Trophoblast cell (in vitro differentiated cells and primary cell): ENCODE measurements around the gene RAD51B.

Experiments
- DNase-seq, 2 donors: peaks; one replicate each; pipeline ENCODE4 v3.0.0-alpha.2; 2016
- H2AFZ ChIP-seq: 2 replicates; pipeline ENCODE4 v1.6.1; 2013; ENCODE audit warnings: low read length, moderate library complexity, mild to moderate bottlenecking; ENCODE audit not compliant: insufficient read depth, poor library complexity
- H2AK5ac ChIP-seq: 2 replicates; pipeline ENCODE4 v1.6.1; 2013; ENCODE audit warnings: mild to moderate bottlenecking, low read length
- H2BK120ac ChIP-seq: 2 replicates; pipeline ENCODE4 v1.6.1; 2013; ENCODE audit warnings: low read length, mild to moderate bottlenecking, moderate library complexity; ENCODE audit not compliant: insufficient read depth, poor library complexity
- H2BK12ac ChIP-seq: 2 replicates; pipeline ENCODE4 v1.6.1; 2013; ENCODE audit warnings: mild to moderate bottlenecking, low read length, moderate library complexity
- H2BK5ac ChIP-seq: 2 replicates; pipeline ENCODE4 v1.6.1; 2013; ENCODE audit warnings: low read length, low read depth, moderate library complexity, mild to moderate bottlenecking; ENCODE audit not compliant: poor library complexity
- H3K14ac ChIP-seq: 2 replicates; pipeline ENCODE4 v1.6.1; 2013; ENCODE audit warnings: mild to moderate bottlenecking, low read length
- H3K18ac ChIP-seq: 2 replicates; pipeline ENCODE4 v1.6.1; 2013; ENCODE audit warnings: mild to moderate bottlenecking, low read length
- H3K23ac ChIP-seq: 2 replicates; pipeline ENCODE4 v1.6.1; 2013; ENCODE audit warnings: low read length
- H3K27ac ChIP-seq: 2 replicates; pipeline ENCODE4 v1.5.1; 2013; ENCODE audit warnings: low read depth, mild to moderate bottlenecking, inconsistent platforms, low read length, moderate library complexity
- H3K27me3 ChIP-seq: 2 replicates; pipeline ENCODE4 v1.6.1; 2013; ENCODE audit warnings: inconsistent platforms, mild to moderate bottlenecking, low read length, moderate library complexity; ENCODE audit not compliant: insufficient read depth
- H3K36me3 ChIP-seq, 2 experiments: 1 replicate in 1 of 2; 2 replicates in 1 of 2; pipeline ENCODE4 v1.6.1; 2013; ENCODE audit warnings: low read length in 2 of 2, mild to moderate bottlenecking in 2 of 2, moderate library complexity in 1 of 2; ENCODE audit not compliant: insufficient read depth in 2 of 2, control insufficient read depth in 1 of 2
- H3K4ac ChIP-seq: 2 replicates; pipeline ENCODE4 v1.6.1; 2013; ENCODE audit warnings: low read depth, mild to moderate bottlenecking, low read length, moderate library complexity
- H3K4me1 ChIP-seq, 2 experiments: 1 replicate in 1 of 2; 2 replicates in 1 of 2; pipeline ENCODE4 v1.6.1; 2013; ENCODE audit warnings: low read length in 2 of 2, mild to moderate bottlenecking in 2 of 2, moderate library complexity in 1 of 2; ENCODE audit not compliant: insufficient read depth in 2 of 2, control insufficient read depth in 1 of 2
- H3K4me2 ChIP-seq: 2 replicates; pipeline ENCODE4 v1.6.1; 2013; ENCODE audit warnings: inconsistent platforms, mild to moderate bottlenecking, low read length, moderate library complexity
- H3K4me3 ChIP-seq: 2 replicates; pipeline ENCODE4 v1.5.1; 2013; ENCODE audit warnings: mild to moderate bottlenecking, low read depth, low read length, inconsistent platforms
- H3K79me1 ChIP-seq: one replicate; pipeline ENCODE4 v1.6.1; 2013; ENCODE audit warnings: low read length
- H3K79me2 ChIP-seq: 2 replicates; pipeline ENCODE4 v1.6.1; 2013; ENCODE audit warnings: low read length, mild to moderate bottlenecking; ENCODE audit not compliant: control insufficient read depth, insufficient read depth, poor library complexity
- H3K9ac ChIP-seq: 2 replicates; pipeline ENCODE4 v1.6.1; 2013; ENCODE audit warnings: mild to moderate bottlenecking, low read length
- H3K9me3 ChIP-seq: 2 replicates; pipeline ENCODE4 v1.6.1; 2013; ENCODE audit warnings: low read depth, mild to moderate bottlenecking, control low read depth, inconsistent platforms, low read length; ENCODE audit not compliant: insufficient read depth
- H4K12ac ChIP-seq: 2 replicates; pipeline ENCODE4 v1.6.1; 2013; ENCODE audit warnings: low read depth, mild to moderate bottlenecking, low read length, moderate library complexity
- H4K8ac ChIP-seq: 2 replicates; pipeline ENCODE4 v1.6.1; 2013; ENCODE audit warnings: low read depth, mild to moderate bottlenecking, low read length, moderate library complexity
- H4K91ac ChIP-seq: one replicate; pipeline ENCODE4 v1.6.1; 2013; ENCODE audit warnings: low read depth, mild to moderate bottlenecking, low read length, moderate library complexity
- WGBS: extraction: QIAGEN DNeasy Blood & Tissue Kit; methylation state at CpG from one replicate; pipeline ENCODE4 v1.1.7; 2013; ENCODE audit warnings: missing lambda C conversion rate; ENCODE audit not compliant: insufficient read length, insufficient coverage; ENCODE audit errors: extremely low coverage; 5-methylcytosine and 5-hydroxymethylcytosine counted together

The RAD51B gene

GRCh38 chr14:68020493-68020892 is 200.9 kb downstream of the RAD51B start:
- H4K91ac ChIP-seq: no peak overlapping the region
- no peaks in the 10 kb centered on the region for H3K79me2 ChIP-seq
- no peak overlapping the region for H2AFZ ChIP-seq
- no peak overlapping the region for H2BK5ac ChIP-seq
- no CpG with 5 or more reads among the region's 1 CpG for WGBS
- no peak overlapping the region for H3K27ac ChIP-seq
- no peaks in the 10 kb centered on the region for H3K4me1 ChIP-seq
- no peak overlapping the region for H3K18ac ChIP-seq
- H4K8ac ChIP-seq: no peak overlapping the region
- no peak for DNase-seq
- H3K9me3 ChIP-seq: no peaks in the 10 kb centered on the region
- no peak overlapping the region for H3K4me2 ChIP-seq
- no peak overlapping the region for H2BK12ac ChIP-seq
- no peaks in the 10 kb centered on the region for H3K36me3 ChIP-seq
- H4K12ac ChIP-seq: no peak overlapping the region
- no peaks in the 10 kb centered on the region for H3K79me1 ChIP-seq
- no peak overlapping the region for H3K23ac ChIP-seq
- H3K9ac ChIP-seq: no peak overlapping the region
- H3K4me3 ChIP-seq: no peak overlapping the region
- no peak overlapping the region for H2BK120ac ChIP-seq
- no peak overlapping the region for H2AK5ac ChIP-seq
- no peak overlapping the region for H3K4ac ChIP-seq
- H3K27me3 ChIP-seq: no peaks in the 10 kb centered on the region
- H3K14ac ChIP-seq: no peak overlapping the region

GRCh38 chr14:68020999-68021663 is 201.6 kb downstream of the RAD51B start:
- Histone ChIP-seq H4K91ac (no peak overlapping the region), H2BK5ac (no peak overlapping the region), H3K4me1 (no peaks in the 10 kb centered on the region), H3K79me2 (no peaks in the 10 kb centered on the region), H3K27me3 (no peaks in the 10 kb centered on the region), H4K8ac (no peak overlapping the region), H3K4me2 (no peak overlapping the region), H2BK120ac (no peak overlapping the region), H3K79me1 (no peaks in the 10 kb centered on the region), H3K27ac (no peak overlapping the region), H3K18ac (no peak overlapping the region), H4K12ac (no peak overlapping the region), H3K4me3 (no peak overlapping the region), H2AK5ac (no peak overlapping the region), H3K9me3 (no peaks in the 10 kb centered on the region), H3K4ac (no peak overlapping the region), H2AFZ (no peak overlapping the region), H3K36me3 (no peaks in the 10 kb centered on the region), H3K14ac (no peak overlapping the region), H3K9ac (no peak overlapping the region), H3K23ac (no peak overlapping the region), H2BK12ac (no peak overlapping the region)
- DNase-seq: no peak
- WGBS: no CpG with 5 or more reads among the region's 4 CpGs

DNA sequence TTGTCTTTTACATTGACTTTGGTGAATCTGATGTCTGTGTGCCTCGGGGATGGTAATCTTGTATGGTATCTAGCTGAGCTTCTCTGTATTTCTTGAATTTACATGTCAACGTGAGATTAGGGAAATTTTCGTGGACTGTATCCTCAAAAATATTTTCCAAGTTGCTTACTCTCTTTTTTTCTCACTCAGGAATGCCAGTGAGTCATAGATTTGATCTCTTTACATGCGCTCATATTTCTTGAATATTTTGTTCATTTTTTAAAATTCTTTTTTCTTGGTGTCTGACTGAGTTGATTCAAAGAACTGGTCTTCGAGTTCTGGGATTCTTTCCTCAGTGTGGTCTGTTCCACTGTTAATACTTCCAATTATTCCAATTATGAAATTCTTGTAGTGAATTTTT is 207.7 kb downstream of the RAD51B start:
- H3K4me3 ChIP-seq: no peak overlapping the region
- no peaks in the 10 kb centered on the region for H3K79me1 ChIP-seq
- H3K27me3 ChIP-seq: no peaks in the 10 kb centered on the region
- DNase-seq: peak in 1 of 2 donors; percentile 65
- no peak overlapping the region for H2BK5ac ChIP-seq
- H4K8ac ChIP-seq: no peak overlapping the region
- H2BK12ac ChIP-seq: no peak overlapping the region
- H3K4ac ChIP-seq: no peak overlapping the region
- WGBS: no CpG with 5 or more reads among the region's 5 CpGs
- no peaks in the 10 kb centered on the region for H3K4me1 ChIP-seq
- H3K27ac ChIP-seq: no peak overlapping the region
- H2BK120ac ChIP-seq: no peak overlapping the region
- H4K12ac ChIP-seq: no peak overlapping the region
- no peak overlapping the region for H2AK5ac ChIP-seq
- H3K4me2 ChIP-seq: no peak overlapping the region
- H3K79me2 ChIP-seq: no peaks in the 10 kb centered on the region
- no peak overlapping the region for H3K9ac ChIP-seq
- peaks cover 3% of the 10 kb centered on the region for H3K9me3 ChIP-seq
- no peaks in the 10 kb centered on the region for H3K36me3 ChIP-seq
- no peak overlapping the region for H4K91ac ChIP-seq
- no peak overlapping the region for H3K18ac ChIP-seq
- no peak overlapping the region for H3K23ac ChIP-seq
- H3K14ac ChIP-seq: no peak overlapping the region
- H2AFZ ChIP-seq: no peak overlapping the region

- WGBS: no CpG with 5 or more reads among the region's 1 CpG
- Histone ChIP-seq H4K12ac (no peak overlapping the region), H3K18ac (no peak overlapping the region), H3K27me3 (no peaks in the 10 kb centered on the region), H2AK5ac (no peak overlapping the region), H3K9ac (no peak overlapping the region), H4K8ac (no peak overlapping the region), H3K79me1 (no peaks in the 10 kb centered on the region), H4K91ac (no peak overlapping the region), H2BK120ac (no peak overlapping the region), H3K36me3 (no peaks in the 10 kb centered on the region), H3K4ac (no peak overlapping the region), H2BK12ac (no peak overlapping the region), H3K79me2 (no peaks in the 10 kb centered on the region), H3K27ac (no peak overlapping the region), H3K4me2 (no peak overlapping the region), H2BK5ac (no peak overlapping the region), H3K9me3 (peaks cover 3% of the 10 kb centered on the region), H3K14ac (no peak overlapping the region), H3K23ac (no peak overlapping the region), H3K4me1 (no peaks in the 10 kb centered on the region), H3K4me3 (no peak overlapping the region), H2AFZ (no peak overlapping the region)
- no peak for DNase-seq
Observed at GRCh38 chr14:68028075-68028474, 208.5 kb downstream of the RAD51B start.
